Activated T-cell treated with anti-CD3 and anti-CD28 coated beads for 4 hours (primary cell): ENCODE measurements around the gene WDR62.
"Not testable (repeated sequence)": the region's sequence is repeated elsewhere in the genome, so short reads cannot be mapped to it uniquely, and the experiment has no call there.

Experiments
- DNase-seq: peaks from one replicate; pipeline ENCODE4 v3.0.0-alpha.2; 2020

The WDR62 gene

GRCh38 chr19:36113425-36113824, 58.7 kb downstream of the WDR62 start:
- no peak for DNase-seq

- DNase-seq: peak; percentile 9
Observed at GRCh38 chr19:36113894-36114720, 59.4 kb downstream of the WDR62 start.

- peak; percentile 96 for DNase-seq
Observed at GRCh38 chr19:36114721-36115452, 60.2 kb downstream of the WDR62 start, which contains the start of gene POLR2I. Gene POLR2I (minus strand): TSS chr19:36114875. CDS start chr19:36114856, 19 bp downstream.

GRCh38 chr19:36115453-36116343, 61.0 kb downstream of the WDR62 start, which contains the start of gene TBCB:
Gene TBCB (plus strand): TSS chr19:36115468. CDS start chr19:36115561, 93 bp downstream.
- DNase-seq: peak; percentile 93

- no peak for DNase-seq
Observed at GRCh38 chr19:36116344-36116637, 61.6 kb downstream of the WDR62 start.

GRCh38 chr19:36120092-36120983, 65.6 kb downstream of the WDR62 start:
- DNase-seq: no peak

GRCh38 chr19:36120984-36121358, 66.3 kb downstream of the WDR62 start:
- no peak for DNase-seq

GRCh38 chr19:36121486-36122124, 66.9 kb downstream of the WDR62 start:
- DNase-seq: no peak

GRCh38 chr19:36125557-36125956, 70.9 kb downstream of the WDR62 start:
- DNase-seq: no peak

GRCh38 chr19:36128392-36128736, 73.7 kb downstream of the WDR62 start:
- no peak for DNase-seq

- DNase-seq: not testable (repeated sequence)
Observed at GRCh38 chr19:36131221-36131620, 76.5 kb downstream of the WDR62 start.

GRCh38 chr19:36134867-36135266, 80.2 kb downstream of the WDR62 start:
- DNase-seq: not testable (repeated sequence)

- DNase-seq: no peak
Observed at GRCh38 chr19:36136964-36137686, 82.4 kb downstream of the WDR62 start.

- no peak for DNase-seq
Observed at GRCh38 chr19:36139120-36139472, 84.4 kb downstream of the WDR62 start.

GRCh38 chr19:36139473-36140303, 85.0 kb downstream of the WDR62 start, which contains the start of gene CAPNS1:
Gene CAPNS1 (plus strand): TSS chr19:36140066. CDS start chr19:36141012, 946 bp downstream.
- DNase-seq: peak; percentile 79

- DNase-seq: peak; percentile 9
Observed at GRCh38 chr19:36140304-36141038, 85.8 kb downstream of the WDR62 start.

GRCh38 chr19:36141039-36141927, 86.6 kb downstream of the WDR62 start:
- peak; percentile 95 for DNase-seq

GRCh38 chr19:36142046-36142445, 87.3 kb downstream of the WDR62 start:
- no peak for DNase-seq
